HG02943 (cell line): ENCODE results near the gene FES.
"Not testable (repeated sequence)": the region's sequence is repeated elsewhere in the genome, so short reads cannot be mapped to it uniquely, and the experiment has no call there.

Source experiments
- ATAC-seq: cut with Tn5 transposase; IDR thresholded peaks from one replicate; pipeline ENCODE4 v1.9.1; 2021; ENCODE audit warnings: mild to moderate bottlenecking, low read depth, moderate library complexity; ENCODE audit not compliant: unreplicated experiment

FES gene

DNA sequence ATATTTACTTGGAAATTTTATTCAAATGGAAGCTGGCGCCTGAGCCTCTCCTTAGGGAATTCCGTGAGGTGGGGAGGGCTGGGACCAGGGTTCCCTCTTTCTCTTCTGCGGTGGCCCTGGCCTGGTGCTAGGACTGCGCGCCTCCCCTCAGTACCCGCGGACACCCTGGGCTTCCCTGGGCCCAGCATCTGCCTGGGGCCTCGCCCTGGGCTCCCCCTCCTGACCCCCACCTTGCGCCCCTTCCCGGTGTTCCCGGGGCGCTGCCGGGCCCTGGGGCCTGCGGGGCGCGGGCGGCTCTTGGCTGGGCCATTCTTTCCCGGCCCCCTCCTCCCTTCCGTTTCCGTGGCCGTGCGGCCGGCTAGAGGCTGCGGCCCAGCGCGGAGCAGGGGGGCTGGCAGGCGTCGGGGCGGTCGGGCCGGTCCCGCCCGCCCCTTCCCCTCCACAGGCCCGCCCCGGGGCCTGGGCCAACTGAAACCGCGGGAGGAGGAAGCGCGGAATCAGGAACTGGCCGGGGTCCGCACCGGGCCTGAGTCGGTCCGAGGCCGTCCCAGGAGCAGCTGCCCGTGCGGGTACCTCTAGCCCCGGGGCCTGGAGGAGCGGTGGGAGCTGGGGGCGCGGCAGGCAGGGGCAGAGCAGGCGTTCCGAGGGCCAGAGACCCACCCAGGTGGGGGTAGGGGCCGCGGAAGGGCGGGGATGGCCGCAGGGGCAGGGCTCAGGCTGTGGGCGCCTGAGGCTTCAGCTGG, at the start of gene FES:
Gene FES, plus strand, starts transcription at position 529 of the 743 bp plus-strand sequence. CDS start 542 bp downstream, outside the sequence.
- ATAC-seq: no peak

DNA sequence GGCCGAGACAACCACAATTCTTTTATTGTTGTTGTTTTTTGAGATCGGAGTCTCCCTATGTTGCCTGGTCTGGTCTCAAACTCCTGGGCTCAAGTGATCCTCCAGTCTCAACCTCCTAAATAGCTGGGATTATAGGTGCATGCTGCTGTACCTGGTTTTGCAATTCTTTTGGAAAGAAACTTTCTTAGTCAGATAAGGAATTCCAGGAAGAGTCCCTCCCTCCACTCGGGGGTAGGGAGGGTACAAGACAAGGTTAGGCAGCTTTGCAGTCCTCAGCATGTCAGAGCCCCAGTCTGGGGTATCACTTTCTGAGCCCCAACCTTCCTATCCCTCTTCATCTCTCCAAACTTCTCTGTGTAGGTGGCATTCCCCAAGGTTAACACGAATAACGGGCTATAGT, 49.7 kb upstream of the FES start:
- ATAC-seq: no peak

- no peak for ATAC-seq
These were observed 47.9 kb upstream of the FES start for GRCh38 chr15:90836296-90836871.

DNA sequence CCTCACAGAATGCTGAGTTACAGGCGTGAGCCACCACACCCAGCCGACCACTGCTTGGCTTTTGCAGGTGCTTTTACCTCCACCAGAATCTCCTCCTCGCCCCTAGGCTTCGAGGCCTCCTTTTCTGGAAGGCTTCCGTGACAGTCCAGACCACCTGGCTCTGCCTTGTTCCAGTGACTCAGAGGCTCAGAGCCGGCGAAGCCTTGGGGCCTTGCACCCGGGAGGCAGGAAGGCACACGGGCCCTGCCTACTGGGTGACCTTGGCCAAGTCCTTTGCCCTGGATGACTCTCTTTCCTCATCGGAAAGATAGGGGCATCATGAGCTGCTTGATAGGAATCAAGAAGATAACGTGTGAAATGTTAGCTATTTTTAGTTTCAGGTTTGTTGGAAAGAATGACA, 47.2 kb upstream of the FES start:
- ATAC-seq: no peak

DNA sequence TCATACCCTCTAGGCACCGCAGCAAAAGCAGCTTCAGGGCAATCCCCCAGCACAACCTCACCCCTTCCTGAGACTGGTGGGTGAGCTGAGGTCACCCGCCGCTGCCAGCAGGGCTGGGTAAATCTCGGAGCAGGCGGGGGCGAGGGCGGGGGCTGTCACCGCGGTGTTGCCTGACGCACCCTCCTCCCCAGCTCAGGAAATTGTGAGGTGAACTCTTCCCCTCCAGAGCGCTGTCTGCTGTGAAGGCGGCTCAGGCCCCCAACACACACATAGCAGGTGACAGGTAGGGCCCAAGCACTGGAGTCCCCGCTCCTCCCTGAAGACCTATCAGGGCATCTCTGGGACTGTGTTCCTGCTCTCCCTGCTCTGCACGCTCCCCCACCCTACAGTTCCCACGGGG, 46.2 kb upstream of the FES start:
- no peak for ATAC-seq

DNA sequence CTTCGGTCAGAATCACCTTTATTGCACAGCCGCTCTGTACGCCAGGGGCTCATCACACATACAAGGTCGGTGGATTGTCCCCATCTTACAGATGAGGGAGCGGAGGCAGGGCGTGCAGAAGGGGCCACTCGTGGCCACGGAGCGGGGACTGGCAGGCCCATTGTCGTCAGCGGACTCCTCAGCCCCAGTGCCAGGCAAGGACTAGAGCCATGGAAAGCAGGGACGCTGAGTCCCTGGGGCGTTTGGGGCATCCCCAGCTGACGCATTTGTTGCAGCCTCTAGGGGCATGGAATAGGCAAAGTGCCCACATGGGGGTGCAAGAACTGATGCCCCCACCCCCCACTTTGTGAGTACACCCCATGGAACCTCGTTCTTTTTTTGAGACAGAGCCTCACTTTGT, 45.8 kb upstream of the FES start:
- ATAC-seq: no peak

GRCh38 chr15:90839187-90840071, 44.9 kb upstream of the FES start:
- peak; percentile 75 for ATAC-seq

GRCh38 chr15:90840157-90840855, 44.0 kb upstream of the FES start:
- no peak for ATAC-seq

DNA sequence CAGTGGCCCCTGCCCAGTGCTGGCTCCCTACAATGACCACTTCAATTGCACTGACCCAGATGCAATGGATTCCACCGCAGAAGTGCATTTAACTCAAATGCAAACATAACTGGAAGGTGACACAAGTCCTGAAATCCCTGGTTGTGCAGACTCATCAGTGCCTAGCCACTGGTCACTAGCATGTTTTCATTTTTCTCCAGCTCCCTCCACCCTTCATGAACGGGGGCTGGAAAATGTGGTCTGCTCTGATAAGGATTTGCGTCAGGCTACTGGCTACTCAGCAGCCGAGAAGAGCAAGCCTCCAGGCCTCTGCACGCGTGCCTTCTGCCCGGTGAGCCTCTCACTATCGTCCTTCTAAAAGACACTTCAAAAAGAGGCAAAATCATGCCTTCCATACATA, 43.4 kb upstream of the FES start:
- ATAC-seq: no peak

DNA sequence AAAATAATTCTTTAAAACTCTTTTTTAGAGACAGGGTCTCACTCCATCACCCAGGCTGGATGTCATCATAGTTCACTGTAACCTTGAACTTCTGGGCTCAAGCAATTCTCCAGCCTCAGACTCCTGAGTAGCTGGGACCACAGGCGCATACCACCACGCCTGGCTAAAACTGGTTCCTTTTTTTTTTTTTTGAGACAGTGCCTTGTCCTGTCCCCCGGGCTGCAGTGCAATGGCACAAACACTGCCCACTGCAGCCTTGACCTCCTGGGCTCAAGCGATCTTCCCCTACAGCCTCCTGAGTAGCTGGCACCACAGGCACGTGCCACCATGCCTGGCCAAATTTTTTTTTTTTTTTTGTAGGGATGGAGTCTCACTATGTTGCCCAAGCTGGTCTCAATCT, 39.6 kb upstream of the FES start:
- no peak for ATAC-seq

GRCh38 chr15:90845201-90845949, 38.9 kb upstream of the FES start:
- peak; percentile 71 for ATAC-seq

GRCh38 chr15:90849424-90849823, 34.9 kb upstream of the FES start:
- ATAC-seq: not testable (repeated sequence)

GRCh38 chr15:90851114-90851513, 33.2 kb upstream of the FES start:
- ATAC-seq: no peak

DNA sequence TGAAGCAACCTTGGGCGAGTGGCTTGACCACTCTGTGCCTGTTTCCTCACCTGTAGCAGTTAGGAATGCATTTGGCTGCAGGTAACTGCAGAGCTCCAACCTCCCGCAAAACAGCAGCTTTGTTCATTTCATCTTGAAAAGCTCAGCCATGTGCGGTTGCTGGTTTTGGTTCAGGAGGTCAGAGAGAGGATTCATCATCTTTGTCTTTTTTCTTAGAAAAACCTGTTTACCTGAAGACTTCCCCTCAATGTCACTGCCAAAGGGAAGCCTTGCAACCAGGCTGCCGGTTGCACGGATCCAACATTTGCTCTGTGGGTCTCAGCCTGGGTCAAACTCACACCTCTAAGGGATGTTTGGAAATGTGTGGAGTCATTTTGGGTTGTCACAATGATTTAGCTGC, 32.4 kb upstream of the FES start:
- no peak for ATAC-seq

- no peak for ATAC-seq
These were observed 29.2 kb upstream of the FES start for GRCh38 chr15:90855139-90855538.

- no peak for ATAC-seq
These were observed 27.0 kb upstream of the FES start for GRCh38 chr15:90857337-90857736.

DNA sequence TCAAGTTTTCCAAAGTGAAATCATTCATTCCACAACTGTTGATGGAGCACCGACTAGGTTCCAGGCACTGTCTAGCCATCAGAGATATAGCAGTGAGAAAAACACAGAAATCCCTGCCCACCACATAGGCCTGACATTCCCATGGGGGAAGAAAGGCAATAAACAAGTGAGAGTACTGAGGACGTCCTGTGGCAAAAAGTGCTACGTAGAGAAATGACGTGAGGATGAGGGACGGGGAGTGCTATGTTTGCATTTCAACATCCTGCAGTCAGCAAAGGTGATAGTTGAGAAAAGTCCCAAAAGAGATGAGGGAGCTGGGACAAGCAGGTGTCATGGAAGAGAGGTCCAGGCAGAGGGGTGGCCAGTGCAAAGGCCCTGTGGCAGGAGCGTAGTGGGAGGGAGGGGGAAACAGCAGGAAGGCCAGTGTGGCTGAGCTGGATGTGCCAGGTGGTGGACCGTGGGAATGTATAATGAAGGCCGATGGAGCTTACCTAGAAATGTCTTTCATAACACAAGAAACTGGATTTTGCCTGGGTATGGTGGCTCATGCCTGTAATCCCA, 26.3 kb upstream of the FES start:
- no peak for ATAC-seq

- ATAC-seq: no peak
These were observed 24.8 kb upstream of the FES start for GRCh38 chr15:90859234-90860131.

- ATAC-seq: no peak
These were observed 23.9 kb upstream of the FES start for GRCh38 chr15:90860450-90860849.
